Liver (tissue), 9 donors: ENCODE results near the gene PKP4. TPM values are rescaled to one million over a fixed set of nuclear protein-coding genes. Genes with fewer than 3 reads are reported as not detected.

Experiments used
- DNase-seq: peaks from one replicate; pipeline ENCODE4 v3.0.0-alpha.2; 2017; ENCODE audit warnings: low spot score
- H3K27ac ChIP-seq, 2 donors: one replicate each; pipeline ENCODE4 v1.7.0; 2013; ENCODE audit warnings: inconsistent platforms in 2 of 2, low read length in 2 of 2, control low read depth in 1 of 2, low read depth in 1 of 2, mild to moderate bottlenecking in 1 of 2
- H3K27me3 ChIP-seq, 4 donors: one replicate each; pipeline versions ENCODE4 v1.6.1 to v1.7.0; 2013; ENCODE audit warnings: low read length in 3 of 4, inconsistent platforms in 1 of 4, mild to moderate bottlenecking in 1 of 4, moderate library complexity in 1 of 4; ENCODE audit not compliant: control insufficient read depth in 4 of 4, insufficient read depth in 4 of 4
- H3K36me3 ChIP-seq, 4 donors: one replicate each; pipeline versions ENCODE4 v1.6.1 to v1.7.0; 2013; ENCODE audit warnings: low read length in 3 of 4, mild to moderate bottlenecking in 3 of 4, low read depth in 1 of 4, moderate library complexity in 1 of 4; ENCODE audit not compliant: control insufficient read depth in 4 of 4, insufficient read depth in 3 of 4
- H3K4me1 ChIP-seq, 4 donors: one replicate each; pipeline versions ENCODE4 v1.6.1 to v1.7.0; 2013; ENCODE audit warnings: low read length in 3 of 4, mild to moderate bottlenecking in 3 of 4, moderate library complexity in 1 of 4; ENCODE audit not compliant: control insufficient read depth in 4 of 4, insufficient read depth in 4 of 4
- H3K4me3 ChIP-seq, 3 donors: one replicate each; pipeline versions ENCODE4 v1.6.1 to v1.7.0; 2013; ENCODE audit warnings: low read length in 3 of 3, control low read depth in 1 of 3, low read depth in 1 of 3, mild to moderate bottlenecking in 1 of 3
- H3K9ac ChIP-seq, 2 donors: one replicate each; pipeline ENCODE4 v1.7.0; 2013; ENCODE audit warnings: low read length in 2 of 2, mild to moderate bottlenecking in 2 of 2, moderate library complexity in 2 of 2, control low read depth in 1 of 2, low read depth in 1 of 2
- H3K9me3 ChIP-seq, 4 donors: one replicate each; pipeline versions ENCODE4 v1.6.1 to v1.7.0; 2013; ENCODE audit warnings: low read length in 3 of 4; ENCODE audit not compliant: control insufficient read depth in 4 of 4
- EGR1 ChIP-seq, 2 donors: IDR thresholded peaks; 2 replicates each; pipeline ENCODE4 v1.6.1; 2016 to 2018; ENCODE audit warnings: antibody characterized with exemption in 2 of 2, low read depth in 2 of 2
- GABPA ChIP-seq, 2 donors: IDR thresholded peaks in 1 of 2; conservative IDR thresholded peaks in 1 of 2; 2 replicates each; pipeline ENCODE4 v1.6.1; 2016; ENCODE audit warnings: antibody characterized with exemption in 2 of 2, mild to moderate bottlenecking in 1 of 2, moderate library complexity in 1 of 2
- HNF4A ChIP-seq, 2 donors: conservative IDR thresholded peaks; 2 replicates each; pipeline ENCODE4 v1.6.1; 2016; ENCODE audit warnings: antibody characterized with exemption in 2 of 2, mild to moderate bottlenecking in 2 of 2
- HNF4G ChIP-seq: IDR thresholded peaks from 2 replicates; pipeline ENCODE4 v1.6.1; 2016; ENCODE audit warnings: antibody characterized with exemption
- JUND ChIP-seq, 2 donors: IDR thresholded peaks; 2 replicates each; pipeline ENCODE4 v1.6.1; 2016; ENCODE audit warnings: antibody characterized with exemption in 2 of 2
- NR2F2 ChIP-seq: IDR thresholded peaks from 2 replicates; pipeline ENCODE4 v1.6.1; 2016; ENCODE audit warnings: antibody characterized with exemption
- RXRA ChIP-seq, 2 donors: IDR thresholded peaks; 2 replicates each; pipeline ENCODE4 v1.6.1; 2017 to 2018; ENCODE audit warnings: antibody characterized with exemption in 2 of 2, mild to moderate bottlenecking in 1 of 2
- SP1 ChIP-seq: IDR thresholded peaks from 2 replicates; pipeline ENCODE4 v1.6.1; 2018; ENCODE audit warnings: antibody characterized with exemption, mild to moderate bottlenecking
- whole genome bisulfite sequencing: extraction: QIAGEN DNeasy Blood & Tissue Kit; methylation state at CpG from one replicate; pipeline ENCODE4 v1.1.7; 2013; 5-methylcytosine and 5-hydroxymethylcytosine counted together
- polyA plus RNA-seq, 2 donors: library from polyadenylated mRNA; stranded (reverse) in 1 of 2; unstranded in 1 of 2; fragments of 200-250 nt in 1 of 2; fragments of >200 nt in 1 of 2; fragmentation: Nextera tagmentation in 1 of 2; extraction: Ambion mirVana in 1 of 2; gene quantifications; one replicate each; pipeline versions ENCODE4 v1.2.1 to v1.2.3, GENCODE V29; 2013 to 2015
- total RNA-seq, 2 donors: library from RNA; depleted of rRNA; stranded (reverse); fragments of >200 nt; gene quantifications; one replicate each; pipeline ENCODE4 v1.2.3, GENCODE V29; 2014
- TF ChIP-seq, protein P1 (sequence below): IDR thresholded peaks from 2 replicates; pipeline ENCODE4 v1.6.1; 2016; ENCODE audit warnings: antibody characterized with exemption, mild to moderate bottlenecking
- TF ChIP-seq, protein P2 (sequence below): IDR thresholded peaks from 2 replicates; pipeline ENCODE4 v1.6.1; 2016; ENCODE audit warnings: antibody characterized with exemption
- TF ChIP-seq, protein P3 (sequence below): fragments of 150-350 bp; IDR thresholded peaks from 2 replicates; pipeline ENCODE4 v1.5.1; 2017; ENCODE audit warnings: improper control_type of control experiment, low read depth, low read length; ENCODE audit not compliant: missing input control
- donor health status: healthy.
- donor health status: healthy.
- donor health status: healthy.
- donor health status: healthy.
- donor health status: healthy.

PKP4 gene
- total and polyA plus RNA-seq, 4 donors: 7.7 to 33.8 (median 19.0) TPM

- peaks cover 0 to 8% (median 1%) of the 10 kb centered on the region in 4 donors for H3K4me1 ChIP-seq
- WGBS: 54% methylated on average over 4 of the region's 4 CpGs
- H3K4me3 ChIP-seq: no peak overlapping the region
- peak; percentile 47 to 50 for TF ChIP-seq HNF4A (conservative IDR thresholded peaks at IDR 0.05)
- TF ChIP-seq NR2F2: no peak
- H3K27me3 ChIP-seq: no peaks in the 10 kb centered on the region
- no peak overlapping the region for H3K27ac ChIP-seq
- H3K36me3 ChIP-seq: peaks cover 5 to 25% (median 10%) of the 10 kb centered on the region in 4 donors
- H3K9ac ChIP-seq: no peak overlapping the region
- no peak for DNase-seq
- H3K9me3 ChIP-seq: no peaks in the 10 kb centered on the region
These were observed 162.2 kb downstream of the PKP4 start for GRCh38 chr2:158618891-158619490.

DNA sequence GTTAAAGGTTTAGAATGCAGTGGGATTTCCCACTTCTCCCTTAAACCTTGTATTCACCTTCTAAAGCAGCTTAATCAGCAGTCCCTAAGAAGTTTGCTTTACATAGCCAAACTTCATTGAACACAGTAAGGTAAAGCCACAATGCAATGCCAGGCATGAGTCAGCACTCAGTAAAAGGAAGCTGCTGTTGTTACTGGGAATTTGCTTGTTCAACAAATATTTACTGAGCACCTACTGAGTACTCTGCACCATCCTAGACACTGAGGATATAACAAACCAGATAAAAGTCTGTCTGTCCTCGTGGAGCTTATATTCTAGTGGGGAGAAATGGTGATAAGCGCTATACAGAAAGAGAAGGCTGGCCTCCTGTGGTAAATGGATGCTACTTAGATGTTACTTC, 162.7 kb downstream of the PKP4 start:
- no peak overlapping the region for H3K9ac ChIP-seq
- peaks cover 5 to 30% (median 12%) of the 10 kb centered on the region in 4 donors for H3K36me3 ChIP-seq
- H3K27me3 ChIP-seq: no peaks in the 10 kb centered on the region
- WGBS: 88% methylated on average over 2 of the region's 2 CpGs
- peaks cover 0 to 8% (median 1%) of the 10 kb centered on the region in 4 donors for H3K4me1 ChIP-seq
- TF ChIP-seq SP1: no peak
- TF ChIP-seq JUND (IDR thresholded peaks at IDR 0.05): peak in 1 of 2 donors; percentile 7
- no peaks in the 10 kb centered on the region for H3K9me3 ChIP-seq
- H3K27ac ChIP-seq: no peak overlapping the region
- H3K4me3 ChIP-seq: no peak overlapping the region
- DNase-seq: no peak

- Histone ChIP-seq H3K27me3 (no peaks in the 10 kb centered on the region), H3K36me3 (peaks cover 8 to 35% (median 16%) of the 10 kb centered on the region in 4 donors), H3K9ac (no peak overlapping the region), H3K4me1 (peaks cover 0 to 8% (median 1%) of the 10 kb centered on the region in 4 donors), H3K4me3 (no peak overlapping the region), H3K9me3 (no peaks in the 10 kb centered on the region), H3K27ac (no peak overlapping the region)
- TF ChIP-seq SP1 (no peak), RXRA (IDR thresholded peaks at IDR 0.05) (no peak), EGR1 (IDR thresholded peaks at IDR 0.05; ENCODE audit: low read depth in 2 of 2) (no peak), HNF4G (no peak), GABPA (IDR thresholded peaks at IDR 0.05 in 1 of 2, conservative IDR thresholded peaks at IDR 0.05 in 1 of 2) (no peak)
- TF ChIP-seq, protein P1, sequence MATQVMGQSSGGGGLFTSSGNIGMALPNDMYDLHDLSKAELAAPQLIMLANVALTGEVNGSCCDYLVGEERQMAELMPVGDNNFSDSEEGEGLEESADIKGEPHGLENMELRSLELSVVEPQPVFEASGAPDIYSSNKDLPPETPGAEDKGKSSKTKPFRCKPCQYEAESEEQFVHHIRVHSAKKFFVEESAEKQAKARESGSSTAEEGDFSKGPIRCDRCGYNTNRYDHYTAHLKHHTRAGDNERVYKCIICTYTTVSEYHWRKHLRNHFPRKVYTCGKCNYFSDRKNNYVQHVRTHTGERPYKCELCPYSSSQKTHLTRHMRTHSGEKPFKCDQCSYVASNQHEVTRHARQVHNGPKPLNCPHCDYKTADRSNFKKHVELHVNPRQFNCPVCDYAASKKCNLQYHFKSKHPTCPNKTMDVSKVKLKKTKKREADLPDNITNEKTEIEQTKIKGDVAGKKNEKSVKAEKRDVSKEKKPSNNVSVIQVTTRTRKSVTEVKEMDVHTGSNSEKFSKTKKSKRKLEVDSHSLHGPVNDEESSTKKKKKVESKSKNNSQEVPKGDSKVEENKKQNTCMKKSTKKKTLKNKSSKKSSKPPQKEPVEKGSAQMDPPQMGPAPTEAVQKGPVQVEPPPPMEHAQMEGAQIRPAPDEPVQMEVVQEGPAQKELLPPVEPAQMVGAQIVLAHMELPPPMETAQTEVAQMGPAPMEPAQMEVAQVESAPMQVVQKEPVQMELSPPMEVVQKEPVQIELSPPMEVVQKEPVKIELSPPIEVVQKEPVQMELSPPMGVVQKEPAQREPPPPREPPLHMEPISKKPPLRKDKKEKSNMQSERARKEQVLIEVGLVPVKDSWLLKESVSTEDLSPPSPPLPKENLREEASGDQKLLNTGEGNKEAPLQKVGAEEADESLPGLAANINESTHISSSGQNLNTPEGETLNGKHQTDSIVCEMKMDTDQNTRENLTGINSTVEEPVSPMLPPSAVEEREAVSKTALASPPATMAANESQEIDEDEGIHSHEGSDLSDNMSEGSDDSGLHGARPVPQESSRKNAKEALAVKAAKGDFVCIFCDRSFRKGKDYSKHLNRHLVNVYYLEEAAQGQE: no peak
- TF ChIP-seq, protein P2, sequence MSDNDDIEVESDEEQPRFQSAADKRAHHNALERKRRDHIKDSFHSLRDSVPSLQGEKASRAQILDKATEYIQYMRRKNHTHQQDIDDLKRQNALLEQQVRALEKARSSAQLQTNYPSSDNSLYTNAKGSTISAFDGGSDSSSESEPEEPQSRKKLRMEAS: no peak
- TF ChIP-seq, protein P3, sequence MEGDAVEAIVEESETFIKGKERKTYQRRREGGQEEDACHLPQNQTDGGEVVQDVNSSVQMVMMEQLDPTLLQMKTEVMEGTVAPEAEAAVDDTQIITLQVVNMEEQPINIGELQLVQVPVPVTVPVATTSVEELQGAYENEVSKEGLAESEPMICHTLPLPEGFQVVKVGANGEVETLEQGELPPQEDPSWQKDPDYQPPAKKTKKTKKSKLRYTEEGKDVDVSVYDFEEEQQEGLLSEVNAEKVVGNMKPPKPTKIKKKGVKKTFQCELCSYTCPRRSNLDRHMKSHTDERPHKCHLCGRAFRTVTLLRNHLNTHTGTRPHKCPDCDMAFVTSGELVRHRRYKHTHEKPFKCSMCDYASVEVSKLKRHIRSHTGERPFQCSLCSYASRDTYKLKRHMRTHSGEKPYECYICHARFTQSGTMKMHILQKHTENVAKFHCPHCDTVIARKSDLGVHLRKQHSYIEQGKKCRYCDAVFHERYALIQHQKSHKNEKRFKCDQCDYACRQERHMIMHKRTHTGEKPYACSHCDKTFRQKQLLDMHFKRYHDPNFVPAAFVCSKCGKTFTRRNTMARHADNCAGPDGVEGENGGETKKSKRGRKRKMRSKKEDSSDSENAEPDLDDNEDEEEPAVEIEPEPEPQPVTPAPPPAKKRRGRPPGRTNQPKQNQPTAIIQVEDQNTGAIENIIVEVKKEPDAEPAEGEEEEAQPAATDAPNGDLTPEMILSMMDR: no peak
- WGBS: 87% methylated on average over 2 of the region's 2 CpGs
- DNase-seq: no peak
These were observed 163.9 kb downstream of the PKP4 start for GRCh38 chr2:158620656-158621055.
